Stimulated activated memory B cell treated with anti-CD40 and anti-IgM and Interleukin-4, amounts not matched to agents 10 μg/mL and 1 μg/mL and 100 μg/mL, for 72 hours (primary cell): ENCODE results near the gene CTBP2.
A peak's percentile ranks its signal among the peaks of the same experiment; 100 is the strongest.

Source experiments
- ATAC-seq: fragments of 150-1000 bp; cut with Tn5 transposase; 2 replicates; pipeline ENCODE4 v1.10.0; 2021
- H3K27ac Mint-ChIP-seq: one replicate; pipeline ENCODE4 v1.8.0; 2022; ENCODE audit warnings: mild to moderate bottlenecking, mixed read lengths
- H3K27me3 Mint-ChIP-seq: one replicate; pipeline ENCODE4 v1.8.0; 2022; ENCODE audit warnings: mixed read lengths
- H3K36me3 Mint-ChIP-seq: one replicate; pipeline ENCODE4 v1.8.0; 2022; ENCODE audit warnings: mixed read lengths
- H3K4me1 Mint-ChIP-seq: one replicate; pipeline ENCODE4 v1.8.0; 2022; ENCODE audit warnings: mixed read lengths
- H3K4me3 Mint-ChIP-seq: one replicate; pipeline ENCODE4 v1.8.0; 2022; ENCODE audit warnings: mild to moderate bottlenecking, moderate library complexity, mixed read lengths
- H3K9me3 Mint-ChIP-seq: one replicate; pipeline ENCODE4 v1.8.0; 2022; ENCODE audit warnings: mixed read lengths

CTBP2 gene

GRCh38 chr10:125144693-125145623 lies 15.4 kb downstream of the CTBP2 start:
- H3K4me1 Mint-ChIP-seq = peaks cover 20% of the 10 kb centered on the region
- peak overlapping the region; percentile 5 for H3K4me3 Mint-ChIP-seq
- ATAC-seq = peak; percentile 52
- no peak overlapping the region for H3K27ac Mint-ChIP-seq
- no peaks in the 10 kb centered on the region for H3K36me3 Mint-ChIP-seq
- peaks cover 94% of the 10 kb centered on the region for H3K27me3 Mint-ChIP-seq
- H3K9me3 Mint-ChIP-seq = no peaks in the 10 kb centered on the region

- Mint-ChIP-seq H3K27me3 (peaks cover 94% of the 10 kb centered on the region), H3K27ac (no peak overlapping the region), H3K4me3 (no peak overlapping the region), H3K4me1 (peaks cover 20% of the 10 kb centered on the region), H3K9me3 (no peaks in the 10 kb centered on the region), H3K36me3 (no peaks in the 10 kb centered on the region)
- ATAC-seq = no peak
Observed at GRCh38 chr10:125144206-125144605, 16.2 kb downstream of the CTBP2 start.

- Mint-ChIP-seq H3K27me3 (peaks cover 94% of the 10 kb centered on the region), H3K4me3 (no peak overlapping the region), H3K9me3 (no peaks in the 10 kb centered on the region), H3K4me1 (peaks cover 20% of the 10 kb centered on the region), H3K27ac (no peak overlapping the region), H3K36me3 (no peaks in the 10 kb centered on the region)
- ATAC-seq = no peak
Observed at GRCh38 chr10:125142946-125143345, 17.4 kb downstream of the CTBP2 start.

GRCh38 chr10:125141860-125142484 lies 18.4 kb downstream of the CTBP2 start:
- Mint-ChIP-seq H3K27ac (no peak overlapping the region), H3K4me1 (peaks cover 16% of the 10 kb centered on the region)

GRCh38 chr10:125141150-125141859 lies 19.1 kb downstream of the CTBP2 start:
- no peak overlapping the region for H3K4me3 Mint-ChIP-seq
- H3K4me1 Mint-ChIP-seq = peaks cover 15% of the 10 kb centered on the region
- H3K36me3 Mint-ChIP-seq = no peaks in the 10 kb centered on the region

More at GRCh38 chr10:125141860-125142484, 18.4 kb downstream of the CTBP2 start:
- Mint-ChIP-seq H3K27me3 (peaks cover 88% of the 10 kb centered on the region), H3K9me3 (no peaks in the 10 kb centered on the region), H3K36me3 (no peaks in the 10 kb centered on the region), H3K4me3 (no peak overlapping the region)
- peak; percentile 25 for ATAC-seq

GRCh38 chr10:125140151-125140550 lies 20.2 kb downstream of the CTBP2 start:
- Mint-ChIP-seq H3K9me3 (no peaks in the 10 kb centered on the region), H3K4me3 (no peak overlapping the region), H3K27me3 (peaks cover 77% of the 10 kb centered on the region), H3K27ac (no peak overlapping the region), H3K36me3 (no peaks in the 10 kb centered on the region), H3K4me1 (peaks cover 15% of the 10 kb centered on the region)
- no peak for ATAC-seq

More at GRCh38 chr10:125141150-125141859, 19.1 kb downstream of the CTBP2 start:
- H3K9me3 Mint-ChIP-seq = no peaks in the 10 kb centered on the region
- H3K27ac Mint-ChIP-seq = no peak overlapping the region
- H3K27me3 Mint-ChIP-seq = peaks cover 81% of the 10 kb centered on the region
- ATAC-seq = no peak

GRCh38 chr10:125137601-125138438 lies 22.5 kb downstream of the CTBP2 start:
- Mint-ChIP-seq H3K27ac (no peak overlapping the region), H3K9me3 (no peaks in the 10 kb centered on the region), H3K36me3 (no peaks in the 10 kb centered on the region), H3K4me1 (no peaks in the 10 kb centered on the region), H3K27me3 (peaks cover 72% of the 10 kb centered on the region), H3K4me3 (no peak overlapping the region)
- no peak for ATAC-seq

- no peak for ATAC-seq
- no peaks in the 10 kb centered on the region for H3K9me3 Mint-ChIP-seq
- no peaks in the 10 kb centered on the region for H3K4me1 Mint-ChIP-seq
- H3K27ac Mint-ChIP-seq = no peak overlapping the region
- no peak overlapping the region for H3K4me3 Mint-ChIP-seq
- no peaks in the 10 kb centered on the region for H3K36me3 Mint-ChIP-seq
- peaks cover 60% of the 10 kb centered on the region for H3K27me3 Mint-ChIP-seq
Observed at GRCh38 chr10:125136087-125136486, 24.3 kb downstream of the CTBP2 start.

GRCh38 chr10:125135771-125136035 lies 24.7 kb downstream of the CTBP2 start:
- Mint-ChIP-seq H3K36me3 (no peaks in the 10 kb centered on the region), H3K27me3 (peaks cover 59% of the 10 kb centered on the region), H3K4me3 (no peak overlapping the region), H3K4me1 (no peaks in the 10 kb centered on the region), H3K27ac (no peak overlapping the region), H3K9me3 (no peaks in the 10 kb centered on the region)
- no peak for ATAC-seq

GRCh38 chr10:125134916-125135770 lies 25.2 kb downstream of the CTBP2 start:
- ATAC-seq = no peak
- Mint-ChIP-seq H3K9me3 (no peaks in the 10 kb centered on the region), H3K36me3 (no peaks in the 10 kb centered on the region), H3K4me3 (no peak overlapping the region), H3K4me1 (no peaks in the 10 kb centered on the region), H3K27ac (no peak overlapping the region), H3K27me3 (peaks cover 57% of the 10 kb centered on the region)

GRCh38 chr10:125134483-125134848 lies 25.9 kb downstream of the CTBP2 start:
- Mint-ChIP-seq H3K4me1 (no peaks in the 10 kb centered on the region), H3K27me3 (peaks cover 50% of the 10 kb centered on the region), H3K27ac (no peak overlapping the region), H3K36me3 (no peaks in the 10 kb centered on the region), H3K4me3 (no peak overlapping the region), H3K9me3 (no peaks in the 10 kb centered on the region)
- no peak for ATAC-seq

GRCh38 chr10:125133696-125134482 lies 26.5 kb downstream of the CTBP2 start:
- Mint-ChIP-seq H3K27ac (no peak overlapping the region), H3K9me3 (no peaks in the 10 kb centered on the region), H3K27me3 (peaks cover 44% of the 10 kb centered on the region), H3K4me1 (no peaks in the 10 kb centered on the region), H3K4me3 (no peak overlapping the region), H3K36me3 (no peaks in the 10 kb centered on the region)
- ATAC-seq = no peak

GRCh38 chr10:125132344-125132743 lies 28.0 kb downstream of the CTBP2 start:
- Mint-ChIP-seq H3K4me3 (no peak overlapping the region), H3K27ac (no peak overlapping the region), H3K36me3 (no peaks in the 10 kb centered on the region), H3K27me3 (peaks cover 43% of the 10 kb centered on the region), H3K4me1 (no peaks in the 10 kb centered on the region), H3K9me3 (no peaks in the 10 kb centered on the region)
- ATAC-seq = no peak
